HUES48 (cell line): ENCODE measurements around the gene DAPK3.
A peak's percentile ranks its signal among the peaks of the same experiment; 100 is the strongest.

Source experiments
- H3K27ac ChIP-seq: one replicate; pipeline ENCODE4 v1.7.0; 2013; ENCODE audit warnings: low read depth, low read length, inconsistent platforms
- H3K27me3 ChIP-seq: 2 replicates; pipeline ENCODE4 v1.6.1; 2013; ENCODE audit warnings: mild to moderate bottlenecking, low read length; ENCODE audit not compliant: control insufficient read depth, insufficient read depth
- H3K36me3 ChIP-seq: 2 replicates; pipeline ENCODE4 v1.6.1; 2013; ENCODE audit warnings: low read length; ENCODE audit not compliant: control insufficient read depth, insufficient read depth
- H3K4me1 ChIP-seq: 2 replicates; pipeline ENCODE4 v1.6.1; 2013; ENCODE audit warnings: mild to moderate bottlenecking, low read length; ENCODE audit not compliant: control insufficient read depth, insufficient read depth
- H3K4me3 ChIP-seq: 2 replicates; pipeline ENCODE4 v1.5.1; 2013; ENCODE audit warnings: mild to moderate bottlenecking, low read depth, low read length
- H3K9ac ChIP-seq: 2 replicates; pipeline ENCODE4 v1.6.1; 2013; ENCODE audit warnings: mild to moderate bottlenecking, low read depth, low read length, moderate library complexity
- H3K9me3 ChIP-seq: 2 replicates; pipeline ENCODE4 v1.6.1; 2013; ENCODE audit warnings: low read length; ENCODE audit not compliant: control insufficient read depth, insufficient read depth

DAPK3 gene

GRCh38 chr19:3970808-3971598, at the start of gene DAPK3:
Gene DAPK3 (minus strand): TSS chr19:3971099. CDS start chr19:3969735, 1,364 bp downstream.
- Histone ChIP-seq H3K36me3 (peaks cover 45% of the 10 kb centered on the region), H3K9ac (peak within 1 kb of the TSS; percentile 87), H3K4me1 (peaks cover 16% of the 10 kb centered on the region), H3K4me3 (peak within 1 kb of the TSS; percentile 85), H3K27me3 (no peaks in the 10 kb centered on the region), H3K9me3 (no peaks in the 10 kb centered on the region), H3K27ac (peak within 1 kb of the TSS; percentile 98)

- H3K27ac ChIP-seq, result no peak overlapping the region
- no peak overlapping the region for H3K9ac ChIP-seq
- H3K4me3 ChIP-seq, result no peak overlapping the region
- no peaks in the 10 kb centered on the region for H3K4me1 ChIP-seq
- H3K9me3 ChIP-seq, result no peaks in the 10 kb centered on the region
- no peaks in the 10 kb centered on the region for H3K27me3 ChIP-seq
- H3K36me3 ChIP-seq, result peaks cover 36% of the 10 kb centered on the region
Measured at GRCh38 chr19:4019578-4019977, 48.7 kb upstream of the DAPK3 start.

- Histone ChIP-seq H3K9ac (no peak overlapping the region), H3K36me3 (peaks cover 36% of the 10 kb centered on the region), H3K9me3 (no peaks in the 10 kb centered on the region), H3K4me3 (no peak overlapping the region), H3K27ac (no peak overlapping the region), H3K4me1 (no peaks in the 10 kb centered on the region), H3K27me3 (no peaks in the 10 kb centered on the region)
Measured at GRCh38 chr19:4018775-4019504, 48.0 kb upstream of the DAPK3 start.

GRCh38 chr19:4018140-4018613, 47.3 kb upstream of the DAPK3 start:
- Histone ChIP-seq H3K27ac (no peak overlapping the region), H3K36me3 (peaks cover 40% of the 10 kb centered on the region), H3K4me1 (no peaks in the 10 kb centered on the region), H3K4me3 (no peak overlapping the region), H3K27me3 (no peaks in the 10 kb centered on the region), H3K9ac (no peak overlapping the region), H3K9me3 (no peaks in the 10 kb centered on the region)

GRCh38 chr19:4016903-4017638, 46.2 kb upstream of the DAPK3 start:
- no peaks in the 10 kb centered on the region for H3K9me3 ChIP-seq
- H3K9ac ChIP-seq, result no peak overlapping the region
- no peaks in the 10 kb centered on the region for H3K27me3 ChIP-seq
- H3K36me3 ChIP-seq, result peaks cover 46% of the 10 kb centered on the region
- H3K27ac ChIP-seq, result no peak overlapping the region
- no peaks in the 10 kb centered on the region for H3K4me1 ChIP-seq
- no peak overlapping the region for H3K4me3 ChIP-seq

GRCh38 chr19:4016486-4016885, 45.6 kb upstream of the DAPK3 start:
- H3K36me3 ChIP-seq, result peaks cover 46% of the 10 kb centered on the region
- no peak overlapping the region for H3K9ac ChIP-seq
- no peak overlapping the region for H3K27ac ChIP-seq

GRCh38 chr19:4015705-4016402, 45.0 kb upstream of the DAPK3 start:
- Histone ChIP-seq H3K27ac (no peak overlapping the region), H3K36me3 (peaks cover 51% of the 10 kb centered on the region), H3K9me3 (no peaks in the 10 kb centered on the region), H3K4me3 (no peak overlapping the region), H3K27me3 (no peaks in the 10 kb centered on the region), H3K9ac (no peak overlapping the region), H3K4me1 (no peaks in the 10 kb centered on the region)

More at GRCh38 chr19:4016486-4016885, 45.6 kb upstream of the DAPK3 start:
- Histone ChIP-seq H3K4me3 (no peak overlapping the region), H3K27me3 (no peaks in the 10 kb centered on the region), H3K4me1 (no peaks in the 10 kb centered on the region), H3K9me3 (no peaks in the 10 kb centered on the region)

GRCh38 chr19:4014541-4015491, 43.9 kb upstream of the DAPK3 start:
- no peaks in the 10 kb centered on the region for H3K9me3 ChIP-seq
- peaks cover 55% of the 10 kb centered on the region for H3K36me3 ChIP-seq
- H3K27me3 ChIP-seq, result no peaks in the 10 kb centered on the region
- H3K27ac ChIP-seq, result no peak overlapping the region
- H3K9ac ChIP-seq, result no peak overlapping the region
- no peaks in the 10 kb centered on the region for H3K4me1 ChIP-seq
- H3K4me3 ChIP-seq, result no peak overlapping the region

GRCh38 chr19:4013886-4014540, 43.1 kb upstream of the DAPK3 start:
- Histone ChIP-seq H3K4me1 (no peaks in the 10 kb centered on the region), H3K4me3 (no peak overlapping the region), H3K9me3 (no peaks in the 10 kb centered on the region), H3K27me3 (no peaks in the 10 kb centered on the region), H3K9ac (no peak overlapping the region), H3K36me3 (peaks cover 55% of the 10 kb centered on the region), H3K27ac (no peak overlapping the region)
